COR-L47 (cell line): ENCODE data around the gene TRIM27.
"Not testable (repeated sequence)": the region's sequence is repeated elsewhere in the genome, so short reads cannot be mapped to it uniquely, and the experiment has no call there.

Source experiments
- DNase-seq: peaks from one replicate; lab custom pipeline; 2025; lab: John Stamatoyannopoulos, UW

Gene TRIM27

DNA sequence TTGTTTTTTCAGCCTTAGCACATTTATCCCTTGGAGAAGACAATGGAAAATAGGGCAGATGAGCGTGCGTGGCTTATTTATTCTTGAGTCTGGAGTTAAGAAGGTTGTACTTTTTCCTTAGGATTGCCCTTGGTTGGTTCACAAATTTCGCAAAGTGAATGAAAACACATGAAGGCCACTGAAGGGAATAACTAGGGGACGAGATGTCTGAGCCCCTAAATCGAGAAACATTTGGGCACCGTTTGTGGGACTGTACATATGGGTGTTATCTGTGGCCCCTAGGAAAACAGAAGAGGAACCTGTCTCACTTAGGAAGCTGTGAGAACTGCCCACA lies 19.4 kb upstream of the TRIM27 start:
- no peak for DNase-seq

- DNase-seq, result peak; percentile 62
Measured at GRCh38 chr6:28941684-28942448, 18.1 kb upstream of the TRIM27 start.

DNA sequence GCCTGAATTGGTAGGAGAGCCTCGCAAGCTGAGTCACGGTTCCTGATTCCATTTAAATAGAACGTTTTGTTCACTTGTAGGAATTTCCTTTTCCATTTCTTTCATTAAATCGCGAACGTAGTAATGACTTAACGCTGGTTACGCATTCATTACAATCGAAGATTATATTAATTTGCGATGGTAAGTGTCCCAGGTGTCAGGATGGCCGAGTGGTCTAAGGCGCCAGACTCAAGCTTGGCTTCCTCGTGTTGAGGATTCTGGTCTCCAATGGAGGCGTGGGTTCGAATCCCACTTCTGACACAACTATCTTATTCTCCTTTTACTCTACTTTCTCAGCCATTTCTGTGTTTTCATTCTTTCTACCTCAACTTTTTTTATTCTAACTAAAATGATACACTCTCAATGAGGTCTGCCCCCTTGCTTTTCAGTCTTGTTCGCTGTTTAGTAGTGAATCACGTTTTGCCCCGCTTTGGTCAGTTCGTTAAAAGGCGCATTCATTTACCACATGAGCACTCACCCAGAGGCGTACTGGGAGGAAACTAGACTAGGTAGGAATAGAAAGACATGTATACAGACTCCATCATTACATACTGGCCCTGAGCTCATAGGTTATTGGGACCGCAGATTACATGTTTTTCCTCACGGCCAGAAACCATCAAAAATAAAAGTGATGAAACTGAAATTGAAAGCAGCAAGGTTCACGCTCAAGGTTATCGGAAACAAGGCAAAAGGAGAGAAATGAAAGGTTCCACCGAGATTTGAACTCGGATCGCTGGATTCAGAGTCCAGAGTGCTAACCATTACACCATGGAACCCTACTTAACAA lies 17.3 kb upstream of the TRIM27 start:
- peak; percentile 79 for DNase-seq

- peak; percentile 13 for DNase-seq
Measured at GRCh38 chr6:28940294-28940857, 16.6 kb upstream of the TRIM27 start.

DNA sequence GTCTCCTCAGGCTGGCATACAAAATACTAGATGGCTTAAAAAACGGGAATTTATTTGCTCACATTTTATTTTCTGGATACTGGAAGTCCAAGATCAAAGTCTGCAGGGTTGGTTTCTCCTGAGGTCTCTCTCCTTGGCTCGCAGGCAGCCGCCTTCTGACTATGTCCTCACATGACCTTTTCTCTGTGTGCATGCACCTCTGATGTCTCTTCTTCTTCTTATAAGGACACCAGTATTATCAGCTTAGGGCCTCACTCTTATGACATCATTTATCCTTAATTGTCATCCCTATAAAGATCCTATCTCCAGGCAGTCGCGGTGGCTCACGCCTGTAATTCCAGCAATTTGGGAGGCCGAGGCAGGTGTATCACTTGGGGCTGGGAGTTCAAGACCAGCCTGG lies 9.3 kb upstream of the TRIM27 start:
- no peak for DNase-seq

- no peak for DNase-seq
Measured at GRCh38 chr6:28929887-28930620, 6.3 kb upstream of the TRIM27 start.

DNA sequence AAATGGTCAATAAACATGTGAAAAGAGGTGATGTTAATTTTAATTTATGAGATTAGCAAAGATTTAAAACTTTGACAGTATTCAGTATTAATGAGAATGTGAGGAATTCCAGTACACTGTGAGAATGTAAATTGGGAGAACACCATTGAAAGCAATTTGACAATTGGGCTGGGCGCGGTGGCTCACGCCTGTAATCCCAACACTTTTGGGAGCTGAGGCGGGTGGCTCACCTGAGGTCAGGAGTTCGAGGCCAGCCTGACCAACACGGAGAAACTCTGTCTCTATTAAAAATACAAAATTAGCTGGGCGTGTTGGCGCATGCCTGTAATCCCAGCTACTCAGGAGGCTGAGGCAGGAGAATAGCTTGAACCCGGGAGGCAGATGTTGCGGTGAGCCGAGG lies 5.6 kb upstream of the TRIM27 start:
- DNase-seq, result not testable (repeated sequence)

- DNase-seq, result no peak
Measured at GRCh38 chr6:28927846-28928245, 4.1 kb upstream of the TRIM27 start.

DNA sequence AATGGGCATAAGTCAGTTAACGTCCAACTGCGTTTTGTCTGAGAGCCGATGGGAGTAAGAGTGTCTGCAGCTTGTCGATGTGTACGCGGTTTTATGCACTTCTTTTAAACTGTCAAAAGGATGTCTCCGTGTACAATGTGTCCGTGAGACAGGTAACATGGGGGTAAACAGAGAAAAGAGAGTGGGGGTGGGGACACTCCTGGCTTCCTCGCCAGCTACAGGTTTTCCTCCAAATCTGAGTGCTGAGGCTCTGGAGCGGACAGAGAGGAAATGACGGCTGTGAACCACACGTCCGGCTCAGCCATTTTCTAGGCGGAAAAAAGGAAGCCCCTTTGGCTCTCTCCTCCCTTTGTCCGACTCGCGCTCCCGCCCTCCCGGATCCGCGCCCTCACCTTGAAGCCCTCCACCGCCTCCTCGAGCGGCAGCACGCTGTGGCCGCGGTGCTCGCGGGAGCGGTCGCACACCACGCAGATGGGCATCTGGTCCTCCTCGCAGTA lies 916 bp downstream of the TRIM27 start:
- DNase-seq, result peak; percentile 35

- no peak for DNase-seq
Measured at GRCh38 chr6:28922004-28922820, 1.6 kb downstream of the TRIM27 start.

- no peak for DNase-seq
Measured at GRCh38 chr6:28920281-28920680, 3.5 kb downstream of the TRIM27 start.

- DNase-seq, result no peak
Measured at GRCh38 chr6:28914941-28915340, 8.8 kb downstream of the TRIM27 start.

- no peak for DNase-seq
Measured at GRCh38 chr6:28910901-28911690, 12.7 kb downstream of the TRIM27 start.

DNA sequence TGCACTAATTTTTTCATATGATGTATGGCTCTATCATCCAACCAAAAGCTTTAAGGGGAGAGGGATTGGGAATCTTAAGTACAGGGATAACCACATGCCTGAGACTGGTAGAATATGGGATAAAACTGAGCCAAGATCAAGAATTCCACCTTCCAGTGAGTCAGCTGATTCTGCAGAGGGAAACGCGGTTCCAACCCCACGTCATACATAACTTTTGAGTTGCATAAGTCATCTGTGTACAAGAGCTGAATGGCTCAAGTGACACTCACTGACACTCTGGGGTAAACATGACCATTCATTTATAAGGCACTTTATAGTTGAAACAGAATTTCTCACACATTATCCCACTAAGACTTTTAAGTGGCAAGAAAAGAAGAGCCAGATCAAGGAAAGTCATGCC lies 16.4 kb downstream of the TRIM27 start:
- DNase-seq, result no peak

GRCh38 chr6:28906669-28907068 lies 17.1 kb downstream of the TRIM27 start:
- DNase-seq, result no peak

- no peak for DNase-seq
Measured at GRCh38 chr6:28903686-28904085, 20.1 kb downstream of the TRIM27 start.

DNA sequence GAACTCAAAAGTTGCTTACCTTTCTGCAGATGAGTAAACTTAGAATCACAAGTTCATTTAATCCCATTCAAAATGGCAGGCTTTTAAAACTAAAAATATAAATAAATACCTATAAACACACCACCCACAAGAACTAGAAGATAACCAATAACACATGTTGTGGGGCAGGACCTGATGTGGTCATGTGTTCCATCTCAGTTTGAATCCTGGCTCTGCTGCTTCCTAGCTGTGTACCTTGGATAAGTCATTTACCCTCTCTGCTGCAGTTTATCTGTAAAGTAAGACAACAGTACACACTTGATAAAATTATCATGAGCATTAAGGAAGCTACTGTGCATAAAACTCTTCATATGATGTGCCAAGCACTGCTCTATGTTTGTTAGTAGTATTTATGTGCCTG lies 22.0 kb downstream of the TRIM27 start:
- no peak for DNase-seq

DNA sequence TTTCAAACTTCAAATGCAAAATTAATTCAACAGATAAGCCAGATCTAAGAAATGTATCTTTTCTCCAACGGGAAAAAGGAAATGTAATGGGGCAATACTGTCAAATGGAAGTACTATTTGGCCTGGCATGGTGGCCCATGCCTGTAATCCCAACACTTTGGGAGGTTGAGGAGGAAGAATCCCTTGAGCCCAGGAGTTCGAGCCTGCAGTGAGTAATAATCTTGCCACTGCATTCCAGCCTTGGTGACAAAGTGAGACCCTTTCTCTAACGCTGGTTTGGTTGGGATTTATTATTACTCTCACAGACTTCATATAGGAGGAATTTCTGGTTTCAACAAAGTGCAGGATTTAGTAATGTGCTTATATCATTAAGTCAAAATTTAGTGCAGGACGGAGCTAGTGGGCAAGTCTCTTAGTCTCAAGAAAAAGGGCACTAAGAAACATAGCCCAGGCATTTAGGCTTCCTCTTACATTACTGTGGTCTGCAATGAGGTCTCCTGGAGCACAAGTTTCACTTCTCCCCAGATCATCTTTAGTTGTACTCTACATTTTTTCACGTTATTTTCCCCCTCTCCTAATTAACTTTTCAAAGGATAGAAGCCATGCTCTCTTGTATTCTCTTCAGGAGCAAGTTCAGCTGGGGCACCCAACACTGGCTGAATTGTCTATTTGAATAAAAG lies 23.1 kb downstream of the TRIM27 start:
- no peak for DNase-seq

DNA sequence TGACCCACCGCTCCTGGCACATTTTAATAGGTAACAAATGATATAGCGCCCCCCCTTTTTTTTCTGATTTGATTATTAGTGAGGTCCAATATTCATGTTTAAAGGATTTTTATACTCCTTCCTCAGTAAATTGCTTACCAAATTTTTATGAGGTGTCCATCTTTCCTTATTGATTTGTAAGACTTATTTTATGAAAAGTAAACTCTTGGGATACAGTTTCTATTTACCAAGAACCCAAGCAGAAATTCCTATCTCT lies 25.1 kb downstream of the TRIM27 start:
- DNase-seq, result no peak

GRCh38 chr6:28897369-28897745 lies 26.4 kb downstream of the TRIM27 start:
- no peak for DNase-seq
